ENCODE data around the gene SVOP.
"Not testable (repeated sequence)": the region's sequence is repeated elsewhere in the genome, so short reads cannot be mapped to it uniquely, and the experiment has no call there.

SVOP gene

GRCh38 chr12:109057376-109057775, 36.5 kb upstream of the SVOP start:
- TF ChIP-seq, protein P1, sequence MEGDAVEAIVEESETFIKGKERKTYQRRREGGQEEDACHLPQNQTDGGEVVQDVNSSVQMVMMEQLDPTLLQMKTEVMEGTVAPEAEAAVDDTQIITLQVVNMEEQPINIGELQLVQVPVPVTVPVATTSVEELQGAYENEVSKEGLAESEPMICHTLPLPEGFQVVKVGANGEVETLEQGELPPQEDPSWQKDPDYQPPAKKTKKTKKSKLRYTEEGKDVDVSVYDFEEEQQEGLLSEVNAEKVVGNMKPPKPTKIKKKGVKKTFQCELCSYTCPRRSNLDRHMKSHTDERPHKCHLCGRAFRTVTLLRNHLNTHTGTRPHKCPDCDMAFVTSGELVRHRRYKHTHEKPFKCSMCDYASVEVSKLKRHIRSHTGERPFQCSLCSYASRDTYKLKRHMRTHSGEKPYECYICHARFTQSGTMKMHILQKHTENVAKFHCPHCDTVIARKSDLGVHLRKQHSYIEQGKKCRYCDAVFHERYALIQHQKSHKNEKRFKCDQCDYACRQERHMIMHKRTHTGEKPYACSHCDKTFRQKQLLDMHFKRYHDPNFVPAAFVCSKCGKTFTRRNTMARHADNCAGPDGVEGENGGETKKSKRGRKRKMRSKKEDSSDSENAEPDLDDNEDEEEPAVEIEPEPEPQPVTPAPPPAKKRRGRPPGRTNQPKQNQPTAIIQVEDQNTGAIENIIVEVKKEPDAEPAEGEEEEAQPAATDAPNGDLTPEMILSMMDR (IDR thresholded peaks at IDR 0.05; ENCODE audit: borderline replicate concordance, control extremely low read depth, extremely low read depth, insufficient read depth, missing control alignments): no peak
- in situ Hi-C loops (cut with MboI; ENCODE audit: low sequenced_read_pairs, unreplicated experiment): no loop called here
- no peak for DNase-seq (ENCODE audit: low spot score)

- in situ Hi-C loops (cut with MboI; ENCODE audit: low sequenced_read_pairs, unreplicated experiment): no loop called here
- no peak for DNase-seq (ENCODE audit: low spot score)
- TF ChIP-seq, protein P1 (IDR thresholded peaks at IDR 0.05; ENCODE audit: borderline replicate concordance, control extremely low read depth, extremely low read depth, insufficient read depth, missing control alignments): no peak
Measured at GRCh38 chr12:109056891-109057290, 36.0 kb upstream of the SVOP start.

DNA sequence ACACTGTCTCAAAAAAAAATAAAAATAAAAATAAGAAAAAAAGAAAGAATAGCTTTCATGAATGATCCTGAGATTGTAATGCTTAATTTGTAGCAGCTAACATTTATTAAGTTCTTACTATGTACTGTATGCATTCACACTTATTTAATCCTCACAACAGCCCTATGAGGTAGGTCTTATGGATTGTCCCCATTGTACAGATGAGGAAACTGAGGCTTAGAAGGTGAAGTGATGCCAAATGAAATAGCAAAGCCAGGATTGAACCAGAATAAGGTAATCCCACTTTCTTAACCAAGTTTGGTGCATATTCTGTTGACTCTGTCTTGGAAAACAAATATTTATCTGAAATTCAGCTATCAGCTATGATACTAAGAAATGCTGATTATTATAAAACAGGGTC, 33.7 kb upstream of the SVOP start:
- no peak for DNase-seq (ENCODE audit: low spot score)
- TF ChIP-seq, protein P1 (IDR thresholded peaks at IDR 0.05; ENCODE audit: borderline replicate concordance, control extremely low read depth, extremely low read depth, insufficient read depth, missing control alignments): no peak
- in situ Hi-C loops (cut with MboI; ENCODE audit: low sequenced_read_pairs, unreplicated experiment): no loop called here

- in situ Hi-C loops (cut with MboI; ENCODE audit: low sequenced_read_pairs, unreplicated experiment): not testable (repeated sequence)
Measured at GRCh38 chr12:109054124-109054513, 33.3 kb upstream of the SVOP start.

GRCh38 chr12:109053382-109054123, 32.7 kb upstream of the SVOP start:
- peak; percentile 71 for DNase-seq (ENCODE audit: low spot score)
- TF ChIP-seq, protein P1 (IDR thresholded peaks at IDR 0.05; ENCODE audit: borderline replicate concordance, control extremely low read depth, extremely low read depth, insufficient read depth, missing control alignments): no peak
- in situ Hi-C loops (cut with MboI; ENCODE audit: low sequenced_read_pairs, unreplicated experiment): no loop called here

More at GRCh38 chr12:109054124-109054513, 33.3 kb upstream of the SVOP start:
- not testable (repeated sequence) for DNase-seq (ENCODE audit: low spot score)

- TF ChIP-seq, protein P1 (IDR thresholded peaks at IDR 0.05; ENCODE audit: borderline replicate concordance, control extremely low read depth, extremely low read depth, insufficient read depth, missing control alignments): no peak
- in situ Hi-C loops (cut with MboI; ENCODE audit: low sequenced_read_pairs, unreplicated experiment): no loop called here
Measured at GRCh38 chr12:109052414-109053323, 31.8 kb upstream of the SVOP start, which contains the start of gene USP30. TSS of gene USP30 (plus strand) at chr12:109052576. CDS start at chr12:109052679, 103 bp downstream.

DNA sequence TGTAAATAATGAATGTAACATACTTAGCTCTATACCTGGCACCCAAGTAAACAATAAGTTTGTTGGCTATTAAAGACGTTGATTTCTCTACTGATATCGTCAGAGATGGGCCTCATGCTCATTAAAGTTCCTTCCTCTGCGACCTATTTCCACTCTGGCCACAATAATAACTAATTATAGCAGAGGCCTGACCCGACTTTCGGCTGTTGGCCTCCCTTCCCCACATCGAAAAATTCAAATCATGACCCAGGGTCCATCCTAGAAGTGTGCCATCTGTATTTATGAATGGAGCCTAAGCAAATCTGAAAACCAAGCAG, 31.2 kb upstream of the SVOP start:
- in situ Hi-C loops (cut with MboI; ENCODE audit: low sequenced_read_pairs, unreplicated experiment): no loop called here
- TF ChIP-seq, protein P1 (IDR thresholded peaks at IDR 0.05; ENCODE audit: borderline replicate concordance, control extremely low read depth, extremely low read depth, insufficient read depth, missing control alignments): no peak
- no peak for DNase-seq (ENCODE audit: low spot score)

More at GRCh38 chr12:109052414-109053323, 31.8 kb upstream of the SVOP start, which contains the start of gene USP30:
- DNase-seq (ENCODE audit: low spot score): peak; percentile 93

DNA sequence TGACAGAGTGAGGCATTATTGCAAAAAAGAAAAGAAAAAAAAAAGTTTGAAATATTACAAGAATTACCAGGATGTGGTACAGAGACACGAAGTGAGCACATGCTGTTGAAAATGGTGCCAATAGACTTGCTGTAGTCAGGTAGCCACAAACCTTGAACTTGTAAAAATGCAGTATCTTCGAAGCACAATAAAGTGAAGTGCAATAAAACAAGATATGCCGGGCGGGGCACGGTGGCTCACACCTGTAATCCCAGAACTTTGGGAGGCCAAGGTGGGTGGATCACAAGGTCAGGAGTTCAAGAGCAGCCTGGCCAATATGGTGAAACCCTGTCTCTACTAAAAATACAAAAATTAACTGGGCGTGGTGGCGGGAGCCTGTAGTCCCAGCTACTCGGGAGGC, 28.9 kb upstream of the SVOP start:
- DNase-seq (ENCODE audit: low spot score); in situ Hi-C loops (cut with MboI; ENCODE audit: low sequenced_read_pairs, unreplicated experiment): not testable (repeated sequence)

GRCh38 chr12:109048706-109049105, 27.8 kb upstream of the SVOP start:
- DNase-seq (ENCODE audit: low spot score); in situ Hi-C loops (cut with MboI; ENCODE audit: low sequenced_read_pairs, unreplicated experiment): not testable (repeated sequence)
